BJ (cell line): ENCODE results near the gene CGB7. TPM values are rescaled to one million over a fixed set of nuclear protein-coding genes. Genes with fewer than 3 reads are reported as not detected.
"Not testable (repeated sequence)": the region's sequence is repeated elsewhere in the genome, so short reads cannot be mapped to it uniquely, and the experiment has no call there.

Experiments used
- CTCF ChIA-PET: fragments of 350-600 bp; formaldehyde crosslinking; extraction: SDS; loops from one replicate; lab custom pipeline; 2021; ENCODE audit warnings: antibody characterized with exemption, inconsistent platforms; lab: Yijun Ruan, JAX
- POLR2A ChIA-PET: fragments of 300-600 bp; sonication (Branson Sonifier 250); formaldehyde crosslinking; extraction: SDS; loops from one replicate; lab custom pipeline; 2021; ENCODE audit warnings: antibody characterized with exemption; lab: Charles Lee
- DNase-seq: peaks from one replicate; pipeline ENCODE4 v3.0.0-alpha.2; 2011; ENCODE audit warnings: low read depth
- H3K27me3 ChIP-seq: 2 replicates; pipeline ENCODE4 v1.6.0; 2011; ENCODE audit warnings: low read length; ENCODE audit not compliant: control insufficient read depth, insufficient read depth
- H3K36me3 ChIP-seq: 2 replicates; pipeline ENCODE4 v1.5.1; 2011; ENCODE audit warnings: low read length; ENCODE audit not compliant: control insufficient read depth, insufficient read depth
- H3K4me3 ChIP-seq: 2 replicates; pipeline ENCODE4 v1.5.1; 2011; ENCODE audit warnings: low read depth, mild to moderate bottlenecking, control low read depth, low read length
- polyA plus RNA-seq: library from polyadenylated mRNA; depleted of rRNA; stranded (reverse); fragments of >200 nt; gene quantifications from 2 replicates; pipeline ENCODE4 v1.2.3, GENCODE V29; 2011
- TF ChIP-seq, protein P1 (sequence below): IDR thresholded peaks from 2 replicates; pipeline ENCODE4 v1.5.1; 2011; ENCODE audit warnings: low read depth, mild to moderate bottlenecking, control low read depth, inconsistent platforms, low read length, moderate library complexity; ENCODE audit not compliant: insufficient read depth

CGB7 gene
- polyA plus RNA-seq, 1 experiment = 0.28 TPM

DNA sequence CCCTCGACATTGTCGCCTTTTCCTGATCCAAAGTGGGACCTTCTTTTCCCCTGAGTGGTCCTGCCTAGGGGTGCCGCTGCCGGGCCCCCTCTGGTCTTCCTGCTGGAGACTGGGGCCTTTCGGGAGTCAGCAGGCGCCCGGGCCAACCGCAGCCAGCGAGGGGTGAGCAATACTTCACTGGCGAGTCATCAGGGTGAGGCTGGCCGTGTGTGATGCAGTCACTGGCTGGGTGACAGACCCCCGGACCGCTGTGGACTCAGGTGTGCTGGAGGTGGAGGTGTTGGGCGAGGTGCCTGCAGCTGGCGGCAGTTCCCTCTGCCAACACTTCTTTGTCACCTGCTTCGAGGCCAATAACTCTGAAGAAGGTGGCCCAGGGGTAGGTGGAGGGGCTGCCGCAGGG, 15.4 kb downstream of the CGB7 start:
- TF ChIP-seq, protein P1, sequence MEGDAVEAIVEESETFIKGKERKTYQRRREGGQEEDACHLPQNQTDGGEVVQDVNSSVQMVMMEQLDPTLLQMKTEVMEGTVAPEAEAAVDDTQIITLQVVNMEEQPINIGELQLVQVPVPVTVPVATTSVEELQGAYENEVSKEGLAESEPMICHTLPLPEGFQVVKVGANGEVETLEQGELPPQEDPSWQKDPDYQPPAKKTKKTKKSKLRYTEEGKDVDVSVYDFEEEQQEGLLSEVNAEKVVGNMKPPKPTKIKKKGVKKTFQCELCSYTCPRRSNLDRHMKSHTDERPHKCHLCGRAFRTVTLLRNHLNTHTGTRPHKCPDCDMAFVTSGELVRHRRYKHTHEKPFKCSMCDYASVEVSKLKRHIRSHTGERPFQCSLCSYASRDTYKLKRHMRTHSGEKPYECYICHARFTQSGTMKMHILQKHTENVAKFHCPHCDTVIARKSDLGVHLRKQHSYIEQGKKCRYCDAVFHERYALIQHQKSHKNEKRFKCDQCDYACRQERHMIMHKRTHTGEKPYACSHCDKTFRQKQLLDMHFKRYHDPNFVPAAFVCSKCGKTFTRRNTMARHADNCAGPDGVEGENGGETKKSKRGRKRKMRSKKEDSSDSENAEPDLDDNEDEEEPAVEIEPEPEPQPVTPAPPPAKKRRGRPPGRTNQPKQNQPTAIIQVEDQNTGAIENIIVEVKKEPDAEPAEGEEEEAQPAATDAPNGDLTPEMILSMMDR = no peak
- Histone ChIP-seq H3K27me3 (no peaks in the 10 kb centered on the region), H3K36me3 (no peaks in the 10 kb centered on the region), H3K4me3 (no peak overlapping the region)
- ChIA-PET POLR2A (no interaction called here), CTCF (no interaction called here)
- no peak for DNase-seq

- POLR2A ChIA-PET = not testable (repeated sequence)
Observed at GRCh38 chr19:49039736-49040135, 17.8 kb downstream of the CGB7 start.

DNA sequence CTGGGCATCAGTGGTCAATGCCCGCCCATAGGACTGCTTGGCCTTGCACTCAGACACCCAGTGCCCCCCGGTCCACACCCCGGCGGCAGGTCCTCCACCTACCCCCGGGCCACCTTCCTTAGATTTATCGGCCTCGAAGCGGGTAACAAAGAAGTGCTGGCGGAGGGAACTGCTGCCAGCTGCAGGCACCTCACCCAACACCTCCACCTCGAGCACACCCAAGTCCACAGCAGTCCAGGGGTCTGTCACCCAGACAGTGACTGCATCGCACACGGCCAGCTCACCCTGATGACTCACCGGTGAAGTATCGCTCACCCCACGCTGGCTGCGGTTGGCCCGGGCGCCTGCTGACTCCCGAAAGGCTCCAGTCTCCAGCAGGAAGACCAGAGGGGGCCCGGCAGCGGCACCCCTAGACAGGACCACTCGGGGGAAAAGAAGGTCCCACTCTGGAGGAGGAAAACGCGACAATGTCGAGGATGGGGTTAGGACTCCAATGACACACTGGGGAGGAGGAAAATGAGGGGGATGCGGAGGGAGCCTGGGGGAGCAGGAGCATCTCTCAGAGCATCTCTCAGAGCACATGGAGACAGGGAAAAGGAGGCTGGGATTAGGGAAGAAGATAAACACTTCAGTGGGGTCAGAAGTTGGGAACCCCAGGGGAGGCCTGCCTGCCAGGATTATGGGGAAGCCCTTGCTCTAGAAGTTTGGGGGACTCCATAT, 18.8 kb downstream of the CGB7 start:
- H3K36me3 ChIP-seq, POLR2A ChIA-PET, H3K27me3 ChIP-seq, H3K4me3 ChIP-seq, DNase-seq: not testable (repeated sequence)
- CTCF ChIA-PET = interaction anchor here (0.8 kb wide), 1 partner anchor 21 kb away, joined by 3 read pairs; no protein-coding TSS in a partner anchor

More at GRCh38 chr19:49039736-49040135, 17.8 kb downstream of the CGB7 start:
- H3K4me3 ChIP-seq, CTCF ChIA-PET, H3K36me3 ChIP-seq, H3K27me3 ChIP-seq, DNase-seq: not testable (repeated sequence)

DNA sequence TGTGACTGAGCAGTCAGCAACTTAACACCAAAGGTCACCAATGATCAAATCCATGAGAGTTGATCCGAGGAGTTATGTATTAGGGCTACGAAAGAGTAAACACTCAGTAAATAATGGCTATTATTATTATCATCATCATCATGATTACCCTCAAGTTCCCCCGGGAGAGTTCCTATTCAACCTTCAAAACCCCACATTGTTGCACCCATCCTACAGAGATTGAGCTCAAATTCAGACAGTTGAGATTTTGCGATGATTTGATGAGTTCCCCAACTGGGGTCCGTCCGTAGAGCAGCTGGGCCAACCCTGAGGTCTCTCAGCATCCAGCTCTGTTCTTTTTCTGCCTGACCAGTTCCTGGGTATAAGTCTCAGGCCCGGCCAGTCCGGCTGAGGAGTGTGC, 19.4 kb downstream of the CGB7 start:
- H3K36me3 ChIP-seq, H3K27me3 ChIP-seq, DNase-seq, H3K4me3 ChIP-seq, CTCF ChIA-PET, POLR2A ChIA-PET: not testable (repeated sequence)

- H3K4me3 ChIP-seq, H3K36me3 ChIP-seq, POLR2A ChIA-PET, H3K27me3 ChIP-seq, CTCF ChIA-PET, DNase-seq: not testable (repeated sequence)
- TF ChIP-seq, protein P1 = peak; percentile 53
Observed at GRCh38 chr19:49036815-49037214, 20.7 kb downstream of the CGB7 start, which contains the start of gene CGB1. TSS of gene CGB1 (minus strand) at chr19:49036895. CDS start at chr19:49036711, 184 bp downstream.

DNA sequence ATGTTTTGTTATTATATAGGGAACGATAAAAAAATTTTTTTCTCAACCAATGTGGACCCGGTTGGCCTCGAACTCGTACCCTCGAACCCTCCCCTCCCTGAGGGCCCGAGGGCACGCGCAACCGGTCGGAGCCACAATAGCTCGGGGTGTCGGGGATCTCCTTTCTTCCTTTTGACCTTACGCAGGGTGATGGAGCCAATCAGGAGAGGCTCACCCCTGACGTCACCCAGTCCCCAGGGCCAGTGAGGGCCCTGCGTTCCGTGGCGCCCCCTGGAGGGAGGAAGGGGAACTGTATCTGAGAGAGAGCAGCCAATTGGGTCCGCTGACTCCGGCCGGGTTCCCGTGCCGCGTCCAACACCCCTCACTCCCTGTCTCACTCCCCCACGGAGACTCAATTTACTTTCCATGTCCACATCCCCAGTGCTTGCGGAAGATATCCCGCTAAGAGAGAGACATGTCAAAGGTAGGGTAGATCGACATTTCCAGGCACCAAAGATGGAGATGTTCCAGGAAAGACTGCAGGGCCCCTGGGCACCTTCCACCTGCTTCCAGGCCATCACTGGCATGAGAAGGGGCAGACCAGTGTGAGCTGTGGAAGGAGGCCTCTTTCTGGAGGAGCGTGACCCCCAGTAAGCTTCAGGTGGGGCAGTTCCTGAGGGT, 25.8 kb downstream of the CGB7 start, which contains the start of gene CGB2:
Gene CGB2, plus strand, starts transcription at position 249 of the 660 bp plus-strand sequence. Its CDS starts 206 bp downstream, at position 455.
- POLR2A ChIA-PET, H3K36me3 ChIP-seq, H3K4me3 ChIP-seq, DNase-seq, CTCF ChIA-PET, H3K27me3 ChIP-seq: not testable (repeated sequence)
- TF ChIP-seq, protein P1 = peak; percentile 34; the same call in 1 of the 2 replicates

DNA sequence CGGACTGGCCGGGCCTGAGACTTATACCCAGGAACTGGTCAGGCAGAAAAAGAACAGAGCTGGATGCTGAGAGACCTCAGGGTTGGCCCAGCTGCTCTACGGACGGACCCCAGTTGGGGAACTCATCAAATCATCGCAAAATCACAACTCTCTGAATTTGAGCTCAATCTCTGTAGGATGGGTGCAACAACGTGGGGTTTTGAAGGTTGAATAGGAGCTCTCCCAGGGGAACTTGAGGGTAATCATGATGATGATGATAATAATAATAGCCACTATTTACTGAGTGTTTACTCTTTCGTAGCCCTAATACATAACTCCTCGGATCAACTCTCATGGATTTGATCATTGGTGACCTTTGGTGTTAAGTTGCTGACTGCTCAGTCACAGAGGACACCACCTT, 27.2 kb downstream of the CGB7 start:
- H3K36me3 ChIP-seq, POLR2A ChIA-PET: not testable (repeated sequence)
- CTCF ChIA-PET = interaction anchor here (1.3 kb wide), 1 partner anchor 11 kb away, joined by 3 read pairs; no protein-coding TSS in a partner anchor

GRCh38 chr19:49029749-49030148, 27.8 kb downstream of the CGB7 start:
- H3K4me3 ChIP-seq, H3K27me3 ChIP-seq, DNase-seq, H3K36me3 ChIP-seq, POLR2A ChIA-PET: not testable (repeated sequence)
- CTCF ChIA-PET = interaction anchor here (1.3 kb wide), 1 partner anchor 11 kb away, joined by 3 read pairs; no protein-coding TSS in a partner anchor

More for the DNA sequence above, 27.2 kb downstream of the CGB7 start:
- H3K27me3 ChIP-seq, H3K4me3 ChIP-seq, DNase-seq: not testable (repeated sequence)

DNA sequence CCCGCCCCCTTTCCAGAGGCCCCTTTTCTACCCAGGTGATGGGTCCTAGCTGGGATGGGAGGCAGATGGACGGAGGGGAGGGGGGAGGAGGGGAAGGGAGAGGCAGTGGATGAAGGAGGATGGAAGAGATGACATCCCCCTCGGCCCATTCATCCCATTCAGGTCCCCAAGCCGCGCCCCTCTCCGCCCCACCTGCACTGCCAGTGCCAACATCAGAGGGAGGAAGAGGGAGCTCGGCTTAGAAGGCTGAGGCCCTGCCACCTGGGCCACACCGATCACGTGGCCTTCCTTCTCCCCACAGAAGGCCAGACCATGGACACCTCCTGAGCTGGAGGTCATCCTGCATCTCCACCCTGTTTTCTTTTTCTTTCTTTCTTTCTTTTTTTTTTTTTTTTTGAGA, 28.9 kb downstream of the CGB7 start:
- H3K4me3 ChIP-seq, DNase-seq, H3K27me3 ChIP-seq, H3K36me3 ChIP-seq, POLR2A ChIA-PET: not testable (repeated sequence)
- CTCF ChIA-PET = interaction anchor here (0.6 kb wide), 1 partner anchor 17 kb away, joined by 3 read pairs; no protein-coding TSS in a partner anchor

DNA sequence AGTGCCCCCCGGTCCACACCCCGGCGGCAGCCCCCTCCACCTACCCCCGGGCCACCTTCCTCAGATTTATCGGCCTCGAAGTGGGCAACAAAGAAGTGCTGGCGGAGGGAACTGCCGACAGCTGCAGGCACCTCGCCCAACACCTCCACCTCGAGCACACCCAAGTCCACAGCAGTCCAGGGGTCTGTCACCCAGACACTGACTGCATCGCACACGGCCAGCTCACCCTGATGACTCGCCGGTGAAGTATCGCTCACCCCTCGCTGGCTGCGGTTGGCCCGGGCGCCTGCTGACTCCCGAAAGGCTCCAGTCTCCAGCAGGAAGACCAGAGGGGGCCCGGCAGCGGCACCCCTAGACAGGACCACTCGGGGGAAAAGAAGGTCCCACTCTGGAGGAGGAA, 31.9 kb downstream of the CGB7 start:
- H3K36me3 ChIP-seq, DNase-seq, CTCF ChIA-PET, H3K27me3 ChIP-seq, POLR2A ChIA-PET, H3K4me3 ChIP-seq: not testable (repeated sequence)
